Neural cell (in vitro differentiated cells): ENCODE results near the gene PRDM15. TPM values are rescaled to one million over a fixed set of nuclear protein-coding genes. Genes with fewer than 3 reads are reported as not detected.

ENCODE experiments used
- H2AFZ ChIP-seq: fragments of 200-600, 300-800 bp; sonication (generic), shearing (Covaris generic); 2 replicates; pipeline ENCODE4 v1.6.0; 2014; ENCODE audit warnings: low read depth, mild to moderate bottlenecking, antibody characterized with exemption, low read length, moderate library complexity
- H3F3A ChIP-seq: fragments of 200-600 bp; shearing (Covaris generic); 2 replicates; pipeline ENCODE4 v1.6.1; 2016; ENCODE audit warnings: mild to moderate bottlenecking, moderate library complexity, mixed read lengths, antibody characterized with exemption, low read length; ENCODE audit not compliant: insufficient read depth, poor library complexity, severe bottlenecking
- H3K27ac ChIP-seq: fragments of 200-600, 300-800 bp; sonication (generic), shearing (Covaris generic); 2 replicates; pipeline ENCODE4 v1.5.1; 2014; ENCODE audit warnings: mild to moderate bottlenecking, low read length, moderate library complexity
- H3K27me3 ChIP-seq: fragments of 300-800, 200-600 bp; sonication (generic), shearing (Covaris generic); 2 replicates; pipeline ENCODE4 v1.6.0; 2014; ENCODE audit warnings: mild to moderate bottlenecking, low read depth, low read length, moderate library complexity; ENCODE audit not compliant: insufficient read depth
- H3K36me3 ChIP-seq: fragments of 300-800, 200-600 bp; sonication (generic), shearing (Covaris generic); 2 replicates; pipeline ENCODE4 v1.5.1; 2014; ENCODE audit warnings: mild to moderate bottlenecking, antibody characterized with exemption, low read length, moderate library complexity; ENCODE audit not compliant: insufficient read depth
- H3K4me2 ChIP-seq: fragments of 300-800, 200-600 bp; sonication (generic), shearing (Covaris generic); 2 replicates; pipeline ENCODE4 v1.6.0; 2014; ENCODE audit warnings: mild to moderate bottlenecking, low read length
- H3K4me3 ChIP-seq: fragments of 300-800, 200-600 bp; sonication (generic), shearing (Covaris generic); 2 replicates; pipeline ENCODE4 v1.5.1; 2014; ENCODE audit warnings: mild to moderate bottlenecking, low read length, moderate library complexity
- H3K79me2 ChIP-seq: fragments of 200-600 bp; shearing (Covaris generic); replicated peaks from 2 replicates; pipeline ENCODE4 v1.6.0; 2014; ENCODE audit warnings: mild to moderate bottlenecking, low read length, moderate library complexity; ENCODE audit not compliant: insufficient read depth
- H3K9ac ChIP-seq: fragments of 300-800, 200-600 bp; sonication (generic), shearing (Covaris generic); 2 replicates; pipeline ENCODE4 v1.6.1; 2016; ENCODE audit warnings: mild to moderate bottlenecking, low read length, mixed read lengths
- H3K9me2 ChIP-seq: fragments of 200-600 bp; shearing (Covaris generic); 2 replicates; pipeline ENCODE4 v1.6.1; 2016; ENCODE audit warnings: mild to moderate bottlenecking, low read length, mixed read lengths; ENCODE audit not compliant: insufficient read depth
- H3K9me3 ChIP-seq: fragments of 200-600, 300-800 bp; sonication (generic), shearing (Covaris generic); 2 replicates; pipeline ENCODE4 v1.6.1; 2016; ENCODE audit warnings: mild to moderate bottlenecking, mixed run types, low read length, moderate library complexity, mixed read lengths
- H4K20me1 ChIP-seq: fragments of 200-600 bp; shearing (Covaris generic); 2 replicates; pipeline ENCODE4 v1.6.1; 2016; ENCODE audit warnings: mild to moderate bottlenecking, mixed run types; ENCODE audit not compliant: insufficient read depth
- EP300 ChIP-seq: fragments of 450-650 bp; conservative IDR thresholded peaks from 2 replicates; pipeline ENCODE4 v1.6.1; 2014; ENCODE audit warnings: antibody characterized with exemption, mild to moderate bottlenecking, moderate library complexity; ENCODE audit not compliant: poor library complexity, severe bottlenecking
- EZH2 ChIP-seq: fragments of 200-600, 300-800 bp; shearing (Covaris generic), sonication (generic); IDR thresholded peaks from 2 replicates; pipeline ENCODE4 v1.6.1; 2014; ENCODE audit warnings: antibody characterized with exemption, low read length, borderline replicate concordance, mild to moderate bottlenecking; ENCODE audit not compliant: insufficient read depth, poor library complexity, severe bottlenecking
- MXI1 ChIP-seq: fragments of 450-650 bp; conservative IDR thresholded peaks from 2 replicates; pipeline ENCODE4 v1.6.1; 2014; ENCODE audit warnings: antibody characterized with exemption, mild to moderate bottlenecking; ENCODE audit not compliant: poor library complexity, severe bottlenecking
- POLR2AphosphoS5 ChIP-seq: IDR thresholded peaks from 2 replicates; pipeline ENCODE4 v1.6.1; 2012
- RAD21 ChIP-seq: fragments of 450-650 bp; conservative IDR thresholded peaks from 2 replicates; pipeline ENCODE4 v1.6.1; 2014; ENCODE audit warnings: antibody characterized with exemption, mild to moderate bottlenecking, moderate library complexity
- SMC3 ChIP-seq: fragments of 450-650 bp; conservative IDR thresholded peaks from 2 replicates; pipeline ENCODE4 v1.6.1; 2014; ENCODE audit warnings: antibody characterized with exemption, mild to moderate bottlenecking, moderate library complexity; ENCODE audit not compliant: poor library complexity
- TAF1 ChIP-seq: IDR thresholded peaks from 2 replicates; pipeline ENCODE4 v1.6.1; 2012; ENCODE audit warnings: low read depth
- polyA plus RNA-seq: library from polyadenylated mRNA; depleted of rRNA; stranded (reverse); fragments of >200 nt; gene quantifications from 2 replicates; pipeline ENCODE4 v1.2.3, GENCODE V29; 2014
- TF ChIP-seq, protein P1 (sequence below): fragments of 450-650 bp; IDR thresholded peaks from 2 replicates; pipeline ENCODE4 v1.5.1; 2014; ENCODE audit warnings: antibody characterized with exemption, mild to moderate bottlenecking, moderate library complexity; ENCODE audit not compliant: poor library complexity, severe bottlenecking
- TF ChIP-seq, protein P2 (sequence below): IDR thresholded peaks from 2 replicates; pipeline ENCODE4 v1.6.1; 2012; ENCODE audit warnings: borderline replicate concordance

PRDM15 gene
- polyA plus RNA-seq, 1 donor from 2014 or later = 4.1 TPM

DNA sequence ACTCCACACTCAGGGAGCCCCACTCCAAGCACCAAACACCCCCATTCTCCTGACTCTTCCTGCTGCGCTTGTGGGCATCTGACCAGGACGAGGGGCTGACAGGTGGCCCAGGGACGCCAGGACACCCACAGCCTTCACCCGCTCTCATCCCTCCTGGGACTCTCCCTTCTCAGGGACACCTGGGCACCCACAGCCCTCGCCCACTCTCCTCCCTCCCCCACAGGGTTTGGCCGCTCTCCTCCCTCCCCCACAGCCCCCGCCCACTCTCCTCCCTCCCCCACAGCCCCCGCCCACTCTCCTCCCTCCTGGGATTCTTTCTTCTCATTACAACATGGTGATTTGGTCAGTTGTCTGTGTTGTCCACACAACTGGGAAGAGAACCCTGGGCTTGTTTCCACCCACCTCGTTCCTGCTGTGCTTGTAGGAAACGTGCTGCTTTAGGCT, 43.4 kb downstream of the PRDM15 start:
- no peaks in the 10 kb centered on the region for H3K9me3 ChIP-seq
- H3K4me3 ChIP-seq = no peak overlapping the region
- H4K20me1 ChIP-seq = no peaks in the 10 kb centered on the region
- no peaks in the 10 kb centered on the region for H3K9me2 ChIP-seq
- no peak overlapping the region for H3K27ac ChIP-seq
- no peak overlapping the region for H2AFZ ChIP-seq
- H3K9ac ChIP-seq = no peak overlapping the region
- no peaks in the 10 kb centered on the region for H3K36me3 ChIP-seq
- TF ChIP-seq RAD21 = no peak
- no peak for TF ChIP-seq EP300
- TF ChIP-seq, protein P1, sequence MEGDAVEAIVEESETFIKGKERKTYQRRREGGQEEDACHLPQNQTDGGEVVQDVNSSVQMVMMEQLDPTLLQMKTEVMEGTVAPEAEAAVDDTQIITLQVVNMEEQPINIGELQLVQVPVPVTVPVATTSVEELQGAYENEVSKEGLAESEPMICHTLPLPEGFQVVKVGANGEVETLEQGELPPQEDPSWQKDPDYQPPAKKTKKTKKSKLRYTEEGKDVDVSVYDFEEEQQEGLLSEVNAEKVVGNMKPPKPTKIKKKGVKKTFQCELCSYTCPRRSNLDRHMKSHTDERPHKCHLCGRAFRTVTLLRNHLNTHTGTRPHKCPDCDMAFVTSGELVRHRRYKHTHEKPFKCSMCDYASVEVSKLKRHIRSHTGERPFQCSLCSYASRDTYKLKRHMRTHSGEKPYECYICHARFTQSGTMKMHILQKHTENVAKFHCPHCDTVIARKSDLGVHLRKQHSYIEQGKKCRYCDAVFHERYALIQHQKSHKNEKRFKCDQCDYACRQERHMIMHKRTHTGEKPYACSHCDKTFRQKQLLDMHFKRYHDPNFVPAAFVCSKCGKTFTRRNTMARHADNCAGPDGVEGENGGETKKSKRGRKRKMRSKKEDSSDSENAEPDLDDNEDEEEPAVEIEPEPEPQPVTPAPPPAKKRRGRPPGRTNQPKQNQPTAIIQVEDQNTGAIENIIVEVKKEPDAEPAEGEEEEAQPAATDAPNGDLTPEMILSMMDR = no peak
- no peak for TF ChIP-seq TAF1
- no peak for TF ChIP-seq EZH2
- no peak for TF ChIP-seq POLR2AphosphoS5
- TF ChIP-seq, protein P2, sequence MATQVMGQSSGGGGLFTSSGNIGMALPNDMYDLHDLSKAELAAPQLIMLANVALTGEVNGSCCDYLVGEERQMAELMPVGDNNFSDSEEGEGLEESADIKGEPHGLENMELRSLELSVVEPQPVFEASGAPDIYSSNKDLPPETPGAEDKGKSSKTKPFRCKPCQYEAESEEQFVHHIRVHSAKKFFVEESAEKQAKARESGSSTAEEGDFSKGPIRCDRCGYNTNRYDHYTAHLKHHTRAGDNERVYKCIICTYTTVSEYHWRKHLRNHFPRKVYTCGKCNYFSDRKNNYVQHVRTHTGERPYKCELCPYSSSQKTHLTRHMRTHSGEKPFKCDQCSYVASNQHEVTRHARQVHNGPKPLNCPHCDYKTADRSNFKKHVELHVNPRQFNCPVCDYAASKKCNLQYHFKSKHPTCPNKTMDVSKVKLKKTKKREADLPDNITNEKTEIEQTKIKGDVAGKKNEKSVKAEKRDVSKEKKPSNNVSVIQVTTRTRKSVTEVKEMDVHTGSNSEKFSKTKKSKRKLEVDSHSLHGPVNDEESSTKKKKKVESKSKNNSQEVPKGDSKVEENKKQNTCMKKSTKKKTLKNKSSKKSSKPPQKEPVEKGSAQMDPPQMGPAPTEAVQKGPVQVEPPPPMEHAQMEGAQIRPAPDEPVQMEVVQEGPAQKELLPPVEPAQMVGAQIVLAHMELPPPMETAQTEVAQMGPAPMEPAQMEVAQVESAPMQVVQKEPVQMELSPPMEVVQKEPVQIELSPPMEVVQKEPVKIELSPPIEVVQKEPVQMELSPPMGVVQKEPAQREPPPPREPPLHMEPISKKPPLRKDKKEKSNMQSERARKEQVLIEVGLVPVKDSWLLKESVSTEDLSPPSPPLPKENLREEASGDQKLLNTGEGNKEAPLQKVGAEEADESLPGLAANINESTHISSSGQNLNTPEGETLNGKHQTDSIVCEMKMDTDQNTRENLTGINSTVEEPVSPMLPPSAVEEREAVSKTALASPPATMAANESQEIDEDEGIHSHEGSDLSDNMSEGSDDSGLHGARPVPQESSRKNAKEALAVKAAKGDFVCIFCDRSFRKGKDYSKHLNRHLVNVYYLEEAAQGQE = no peak
- TF ChIP-seq MXI1 = no peak
- no peak for TF ChIP-seq SMC3
- H3K27me3 ChIP-seq = no peaks in the 10 kb centered on the region
- no peak overlapping the region for H3K4me2 ChIP-seq
- H3K79me2 ChIP-seq = no peaks in the 10 kb centered on the region
- H3F3A ChIP-seq = no peaks in the 10 kb centered on the region

DNA sequence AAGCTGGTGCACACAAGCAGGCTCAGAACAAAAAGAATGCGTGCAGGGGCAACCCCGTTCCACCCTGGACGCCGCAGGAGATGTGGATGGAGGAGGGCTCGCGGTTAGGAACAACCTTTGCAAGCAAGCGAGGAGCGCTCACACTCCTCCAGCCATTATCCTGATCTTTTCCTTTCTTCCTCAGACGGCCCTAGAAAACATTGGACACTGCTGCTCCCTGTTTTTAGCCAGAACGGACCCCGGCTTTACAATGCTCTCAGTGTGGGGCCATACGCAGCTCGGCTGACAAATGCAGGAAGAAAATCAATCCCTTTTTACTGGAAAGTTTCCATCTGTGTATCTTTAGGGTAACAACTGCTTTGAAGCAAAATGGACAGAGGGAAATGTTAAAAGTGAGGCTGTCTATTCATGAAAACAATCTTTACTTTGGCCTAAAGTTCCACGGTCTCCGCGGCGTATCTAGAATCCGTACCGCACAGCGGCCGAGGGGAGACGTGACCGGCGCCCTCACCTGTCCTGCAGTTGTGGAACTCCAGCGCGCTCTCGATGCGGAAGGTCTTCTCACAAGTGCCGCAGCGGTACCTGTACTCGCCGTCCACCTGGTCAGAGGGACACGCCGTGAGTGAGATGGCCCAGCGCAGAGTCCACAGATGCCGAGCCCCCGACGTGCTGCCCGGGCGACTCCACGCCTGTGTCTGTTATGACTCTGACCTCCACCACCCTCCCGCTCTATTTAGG, 44.0 kb downstream of the PRDM15 start:
- Histone ChIP-seq H3K9me2 (no peaks in the 10 kb centered on the region), H2AFZ (no peak overlapping the region), H3K4me2 (no peak overlapping the region), H3K27me3 (no peaks in the 10 kb centered on the region), H3K79me2 (no peaks in the 10 kb centered on the region), H3K9ac (no peak overlapping the region), H3K36me3 (no peaks in the 10 kb centered on the region), H3K4me3 (no peak overlapping the region), H4K20me1 (no peaks in the 10 kb centered on the region), H3K27ac (no peak overlapping the region), H3K9me3 (no peaks in the 10 kb centered on the region), H3F3A (no peaks in the 10 kb centered on the region)
- TF ChIP-seq SMC3 = no peak
- TF ChIP-seq RAD21 = no peak
- no peak for TF ChIP-seq TAF1
- TF ChIP-seq, protein P1 = no peak
- no peak for TF ChIP-seq EZH2
- TF ChIP-seq POLR2AphosphoS5 = no peak
- no peak for TF ChIP-seq MXI1
- TF ChIP-seq EP300 = no peak
- TF ChIP-seq, protein P2 = no peak
